NCI-H2081 treated with DMSO at 0.1 percent for 48 hours (cell line): ENCODE measurements around the gene GCDH.
"Not testable (repeated sequence)": the region's sequence is repeated elsewhere in the genome, so short reads cannot be mapped to it uniquely, and the experiment has no call there.

Experiments
- DNase-seq: peaks from one replicate; lab custom pipeline; 2025; lab: John Stamatoyannopoulos, UW

The GCDH gene

DNA sequence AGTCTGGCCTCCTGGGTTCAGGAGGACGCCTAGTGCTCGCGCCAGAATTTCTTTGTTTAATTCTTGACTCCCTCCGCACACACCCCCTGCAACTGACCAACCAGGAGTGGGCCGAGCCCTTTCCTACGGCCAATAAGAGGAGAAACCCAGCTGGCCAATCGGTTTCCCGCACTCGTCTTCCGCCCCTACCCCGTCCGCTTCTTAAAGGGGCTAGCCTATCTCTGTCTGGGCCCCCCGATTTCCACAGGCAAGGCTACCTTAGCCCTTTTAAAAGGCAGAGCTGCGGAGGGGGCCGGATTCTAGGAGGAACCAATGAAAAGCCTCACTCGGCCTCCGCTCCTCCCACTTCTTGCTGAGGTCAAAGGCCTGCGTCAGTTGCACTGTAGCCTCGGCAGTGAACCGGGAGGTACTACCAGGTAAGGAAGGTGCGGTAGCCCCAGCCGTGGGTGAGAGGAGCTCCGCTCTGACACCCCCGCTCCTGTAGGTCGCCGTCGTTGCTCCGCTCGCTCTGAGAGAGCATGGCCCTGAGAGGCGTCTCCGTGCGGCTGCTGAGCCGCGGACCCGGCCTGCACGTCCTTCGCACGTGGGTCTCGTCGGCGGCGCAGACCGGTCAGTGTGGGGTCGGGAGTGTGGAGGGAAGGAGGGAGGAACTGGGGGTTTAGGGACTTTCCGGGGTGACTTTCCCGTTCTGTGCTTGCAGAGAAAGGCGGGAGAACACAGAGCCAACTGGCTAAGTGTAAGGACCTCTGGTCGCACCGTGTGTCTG lies at the start of gene GCDH:
GCDH (plus strand) TSS at position 374 of the 766 bp plus-strand sequence; CDS start at position 519, 145 bp downstream.
- DNase-seq = peak; percentile 97

DNA sequence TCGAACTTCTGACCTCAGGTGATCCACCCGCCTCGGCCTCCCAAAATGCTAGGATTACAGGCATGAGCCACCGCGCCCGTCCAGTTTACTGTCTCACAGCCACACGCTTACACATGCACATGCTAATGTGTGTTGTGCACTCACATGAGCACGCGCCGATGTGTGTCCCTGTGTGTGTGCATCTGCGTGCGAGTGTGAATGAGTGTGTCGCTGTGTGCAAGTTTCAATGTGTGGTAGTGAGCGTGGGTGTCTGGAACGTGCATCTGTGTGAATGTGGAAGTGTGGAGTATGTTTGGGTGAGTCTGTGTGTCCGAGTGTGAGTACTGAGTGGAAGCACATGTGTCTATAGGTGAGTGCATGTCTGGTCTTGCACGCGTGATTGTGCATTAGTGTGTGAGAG lies 48.4 kb upstream of the GCDH start:
- DNase-seq = no peak

DNA sequence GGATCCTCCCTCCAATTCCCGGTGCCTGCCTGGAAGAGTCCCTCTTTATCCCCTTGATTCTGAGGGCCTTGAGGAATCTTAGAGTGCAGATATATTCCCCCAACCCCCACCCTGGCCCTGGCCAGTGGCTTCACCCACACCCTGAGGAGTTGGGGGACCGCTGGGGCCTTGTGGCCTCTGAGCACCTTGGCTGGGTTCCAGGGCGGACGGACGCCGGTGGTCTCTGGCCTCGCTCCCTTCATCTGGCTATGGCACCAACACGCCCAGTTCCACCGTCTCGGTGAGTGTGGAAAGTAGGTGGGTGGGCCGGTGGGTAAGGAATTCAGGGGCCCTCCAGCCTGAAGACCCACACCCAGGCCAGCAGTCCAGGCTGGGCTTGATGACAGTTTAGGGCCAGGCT lies 47.6 kb upstream of the GCDH start:
- no peak for DNase-seq

DNA sequence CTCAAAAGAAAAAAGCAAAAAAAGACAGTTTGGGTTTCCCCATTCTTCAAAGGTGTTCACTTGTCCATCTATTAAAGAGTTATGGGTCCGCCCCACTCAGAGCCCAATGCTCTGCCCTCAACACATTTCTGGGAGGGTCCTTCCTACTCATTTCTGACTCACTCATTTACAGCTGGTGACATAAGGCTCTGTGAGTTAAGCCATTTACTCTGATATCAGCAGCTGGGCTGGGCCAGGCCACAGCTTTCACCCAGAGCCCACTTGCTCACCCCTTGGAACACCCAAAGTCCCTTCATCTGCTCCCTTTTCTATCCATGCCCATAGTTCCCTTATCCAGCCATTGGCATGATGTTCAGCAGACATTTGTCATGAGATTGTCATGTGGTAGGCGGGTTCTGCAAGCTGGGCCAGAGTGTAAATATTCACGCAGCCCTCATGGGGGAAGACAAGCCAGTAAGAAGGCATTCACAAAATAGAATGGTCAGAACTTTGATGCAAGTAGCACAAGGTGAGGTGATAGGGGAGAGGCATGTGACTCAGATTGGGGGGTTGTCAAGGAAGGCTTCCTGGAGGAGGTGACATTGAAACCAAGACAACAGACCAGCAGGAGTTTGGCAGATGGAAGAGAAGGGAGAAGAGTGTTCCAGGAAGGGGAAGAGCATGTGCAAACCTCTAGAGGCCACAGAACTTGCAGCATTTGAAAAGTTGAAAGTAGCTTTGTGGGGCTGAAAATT lies 46.8 kb upstream of the GCDH start:
- DNase-seq = no peak

DNA sequence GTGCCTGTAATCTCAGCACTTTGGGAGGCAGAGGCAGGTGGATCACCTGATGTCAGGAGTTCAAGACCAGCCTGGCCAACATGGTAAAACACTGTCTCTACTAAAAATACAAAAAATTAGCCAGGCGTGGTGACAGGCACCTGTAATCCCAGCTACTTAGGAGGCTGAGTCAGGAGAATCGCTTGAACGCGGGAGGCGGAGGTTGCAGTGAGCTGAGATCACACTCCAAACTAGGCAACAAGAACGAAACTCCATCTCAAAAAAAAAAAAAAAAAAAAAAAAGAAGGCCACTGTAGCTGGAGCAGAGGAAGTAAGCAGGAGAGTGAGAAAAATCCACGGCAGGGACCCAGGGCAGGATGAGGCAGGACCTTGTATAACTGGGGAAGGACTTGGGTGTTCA lies 44.3 kb upstream of the GCDH start:
- not testable (repeated sequence) for DNase-seq

DNA sequence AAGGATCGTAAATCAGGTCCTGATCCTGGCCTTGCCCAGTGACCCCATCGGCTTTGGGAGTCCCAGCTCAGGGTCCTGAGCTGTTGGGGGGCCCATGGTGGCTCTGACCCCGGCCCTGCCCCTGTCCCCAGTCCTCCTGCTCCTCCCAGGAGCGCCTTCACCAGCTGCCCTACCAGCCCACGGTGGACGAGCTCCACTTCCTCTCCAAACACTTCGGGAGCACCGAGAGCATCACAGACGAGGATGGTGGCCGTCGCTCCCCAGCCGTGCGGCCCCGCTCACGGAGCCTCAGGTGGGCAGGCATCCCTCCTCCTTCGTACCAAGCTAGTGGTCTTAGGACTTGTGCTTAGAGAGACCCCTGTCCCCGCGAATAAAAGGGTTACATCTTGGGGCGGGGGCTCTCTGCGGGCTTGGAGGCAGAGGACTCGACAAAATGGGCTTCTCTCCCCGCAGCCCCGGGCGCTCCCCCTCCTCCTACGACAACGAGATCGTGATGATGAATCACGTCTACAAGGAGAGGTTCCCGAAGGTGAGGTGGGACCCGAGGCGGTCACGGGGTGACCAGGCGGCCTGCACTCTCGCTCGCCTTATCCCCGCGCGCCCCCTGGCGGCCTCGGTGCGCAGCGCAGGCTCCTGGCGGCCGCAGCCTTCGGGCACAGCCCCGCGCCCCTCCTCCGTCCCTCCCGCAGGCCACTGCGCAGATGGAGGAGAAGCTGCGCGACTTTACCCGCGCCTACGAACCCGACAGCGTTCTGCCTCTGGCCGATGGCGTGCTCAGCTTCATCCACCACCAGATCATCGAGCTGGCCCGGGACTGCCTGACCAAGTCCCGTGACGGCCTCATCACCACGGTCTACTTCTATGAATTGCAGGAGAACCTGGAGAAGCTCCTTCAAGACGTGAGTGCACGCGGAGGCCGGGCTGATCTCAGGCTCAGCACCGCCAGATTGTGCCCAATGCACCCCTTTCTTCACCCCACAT lies 43.5 kb upstream of the GCDH start:
- no peak for DNase-seq

DNA sequence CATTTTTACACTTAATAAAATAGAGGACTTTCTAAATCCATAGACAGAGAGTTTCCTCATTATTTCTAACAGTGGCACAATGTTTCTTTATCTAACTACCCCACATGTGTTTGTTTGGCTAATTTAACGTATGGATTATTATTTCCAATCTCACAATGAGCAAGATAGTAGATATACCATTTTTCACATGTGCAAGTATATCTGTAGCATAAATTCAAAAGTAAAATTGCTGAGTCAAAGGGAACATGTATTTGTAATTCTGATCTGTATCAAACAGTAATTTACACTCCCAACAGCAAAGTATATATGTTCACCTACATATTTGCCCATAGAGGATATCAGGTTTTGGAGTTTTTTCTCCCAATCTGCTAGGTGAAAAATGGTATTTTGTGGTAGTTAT lies 34.3 kb upstream of the GCDH start:
- DNase-seq = no peak

DNA sequence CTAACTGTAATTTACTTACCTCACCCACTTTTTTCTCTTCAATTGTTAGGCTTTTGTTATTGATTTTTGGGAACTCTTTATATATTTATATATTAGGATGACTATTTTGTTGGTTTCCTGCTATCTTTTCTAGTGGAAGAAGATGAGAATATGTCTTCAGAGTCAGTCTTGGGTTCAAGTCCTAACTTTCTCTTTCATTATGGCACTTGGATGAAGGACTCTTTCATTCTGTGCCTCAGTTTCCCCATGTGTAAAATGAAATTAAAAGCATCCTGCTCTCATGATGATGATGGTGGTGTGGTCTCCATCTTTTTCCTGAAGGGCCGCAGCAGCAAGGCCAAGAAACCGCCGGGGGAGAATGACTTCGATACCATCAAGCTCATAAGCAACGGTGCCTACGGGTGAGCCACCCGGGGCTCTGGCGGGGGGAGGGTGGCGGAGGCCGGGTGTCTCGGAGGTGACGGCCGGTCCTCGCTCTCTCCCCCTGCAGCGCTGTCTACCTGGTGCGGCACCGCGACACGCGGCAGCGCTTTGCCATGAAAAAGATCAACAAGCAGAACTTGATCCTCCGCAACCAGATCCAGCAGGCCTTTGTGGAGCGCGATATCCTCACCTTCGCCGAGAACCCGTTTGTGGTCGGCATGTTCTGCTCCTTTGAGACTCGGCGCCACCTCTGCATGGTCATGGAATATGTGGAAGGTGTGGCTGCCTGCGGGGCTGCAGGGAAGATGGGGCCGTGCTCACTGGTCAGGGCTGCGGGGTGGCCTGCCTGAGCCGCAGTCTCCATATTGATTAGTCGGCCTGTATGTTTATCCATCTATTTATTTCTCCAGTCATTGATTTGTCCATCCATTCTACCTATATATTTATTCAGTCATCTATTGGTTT lies 32.7 kb upstream of the GCDH start:
- no peak for DNase-seq

DNA sequence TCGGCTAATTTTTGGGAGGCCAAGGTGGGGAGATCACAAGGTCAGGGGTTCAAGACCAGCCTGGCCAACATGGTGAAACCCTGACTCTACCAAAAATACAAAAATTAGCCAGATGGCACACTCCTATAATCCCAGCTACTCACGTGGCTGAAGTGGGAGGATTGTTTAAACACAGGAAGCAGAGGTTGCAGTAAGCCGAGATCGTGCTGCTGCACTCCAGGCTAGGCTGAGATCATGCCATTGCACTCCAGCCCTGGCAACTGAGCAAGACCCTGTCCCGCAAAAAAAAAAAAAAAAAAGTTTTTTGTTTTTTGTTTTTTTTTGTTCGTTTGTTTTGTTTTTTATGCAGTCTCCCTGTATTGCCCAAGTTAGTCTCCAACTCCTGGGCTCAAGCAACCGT lies 31.4 kb upstream of the GCDH start:
- DNase-seq = no peak

DNA sequence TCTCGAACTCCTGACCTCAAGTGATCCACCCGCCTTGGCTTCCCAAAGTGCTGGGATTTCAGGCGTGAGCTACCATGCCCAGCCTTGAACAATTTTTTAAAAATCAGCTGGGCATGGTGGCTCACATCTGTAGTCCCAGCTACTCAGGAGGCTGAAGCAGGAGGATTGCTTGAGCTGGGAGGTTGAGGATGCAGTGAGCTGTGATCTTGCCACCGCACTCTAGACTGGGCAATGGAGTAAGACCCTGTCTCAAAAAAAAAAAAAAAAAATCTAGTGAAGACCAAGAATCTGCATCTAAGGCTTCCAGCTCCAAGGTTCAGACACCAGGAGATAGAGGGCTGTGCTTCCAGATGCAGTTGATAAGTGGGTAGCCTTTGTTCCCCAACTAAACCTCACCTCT lies 26.8 kb upstream of the GCDH start:
- DNase-seq = no peak

DNA sequence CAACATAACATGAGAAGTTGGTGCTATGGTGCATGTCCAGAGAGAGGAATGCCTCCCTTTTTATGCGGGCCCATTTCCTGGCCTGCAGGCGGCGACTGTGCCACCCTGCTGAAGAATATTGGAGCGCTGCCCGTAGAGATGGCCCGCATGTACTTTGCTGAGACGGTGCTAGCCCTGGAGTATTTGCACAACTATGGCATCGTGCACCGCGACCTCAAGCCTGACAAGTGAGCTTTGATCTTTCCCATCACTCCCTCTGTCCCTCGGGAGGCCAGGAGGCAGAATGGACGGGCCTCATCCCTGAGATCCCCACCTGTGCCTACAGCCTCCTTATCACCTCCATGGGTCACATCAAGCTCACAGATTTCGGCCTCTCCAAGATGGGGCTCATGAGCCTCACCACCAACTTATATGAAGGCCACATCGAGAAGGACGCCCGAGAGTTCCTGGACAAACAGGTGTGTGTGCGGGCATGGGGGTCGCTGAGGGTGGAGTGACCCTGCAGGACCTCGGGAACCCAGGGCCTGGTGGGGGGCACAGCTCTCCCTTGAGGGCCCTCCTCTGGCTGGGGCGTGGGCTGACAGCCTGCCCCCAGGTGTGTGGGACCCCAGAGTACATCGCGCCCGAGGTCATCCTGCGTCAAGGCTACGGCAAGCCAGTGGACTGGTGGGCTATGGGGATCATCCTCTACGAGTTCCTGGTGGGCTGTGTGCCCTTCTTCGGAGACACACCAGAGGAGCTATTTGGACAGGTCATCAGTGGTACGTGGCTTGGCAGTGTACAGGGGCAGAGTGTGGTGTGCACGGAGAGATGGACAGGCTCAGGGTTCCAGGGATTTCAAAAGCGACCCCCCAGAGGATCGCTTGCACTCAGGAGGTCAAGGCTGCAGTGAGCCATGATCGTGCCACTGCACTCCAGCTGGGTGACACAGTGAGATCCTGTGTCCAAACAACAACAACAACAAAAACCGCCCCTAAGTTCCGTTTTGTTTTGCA lies 25.9 kb upstream of the GCDH start:
- DNase-seq = no peak

DNA sequence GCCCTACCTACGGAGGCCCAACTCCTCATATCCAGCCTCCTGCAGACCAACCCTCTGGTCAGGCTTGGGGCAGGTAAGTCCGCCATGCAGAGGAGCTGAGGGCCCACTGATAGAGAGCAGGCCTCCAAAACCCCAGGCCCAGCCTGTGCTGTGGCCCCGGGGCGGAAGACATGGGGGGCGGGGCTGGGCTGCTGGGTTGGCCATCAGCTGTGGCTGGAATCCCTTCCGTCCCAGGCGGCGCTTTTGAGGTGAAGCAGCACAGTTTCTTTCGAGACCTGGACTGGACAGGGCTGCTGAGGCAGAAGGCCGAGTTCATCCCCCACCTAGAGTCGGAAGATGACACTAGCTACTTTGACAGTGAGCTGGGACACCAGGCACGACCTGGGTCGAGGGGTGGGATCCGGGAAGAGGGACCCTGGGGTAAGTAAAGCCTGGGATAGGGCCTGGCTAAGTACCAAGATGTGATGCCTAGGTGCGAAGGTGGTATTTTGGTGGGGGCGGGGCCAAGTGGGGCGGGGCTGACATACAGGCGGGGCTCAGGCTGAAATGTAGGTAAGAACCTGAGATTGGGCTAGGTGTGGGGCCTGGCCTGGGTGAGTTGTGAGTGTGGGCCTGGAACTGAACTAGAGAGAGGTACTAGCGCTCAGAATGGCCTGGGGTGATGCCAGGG lies 25.1 kb upstream of the GCDH start:
- DNase-seq = no peak

DNA sequence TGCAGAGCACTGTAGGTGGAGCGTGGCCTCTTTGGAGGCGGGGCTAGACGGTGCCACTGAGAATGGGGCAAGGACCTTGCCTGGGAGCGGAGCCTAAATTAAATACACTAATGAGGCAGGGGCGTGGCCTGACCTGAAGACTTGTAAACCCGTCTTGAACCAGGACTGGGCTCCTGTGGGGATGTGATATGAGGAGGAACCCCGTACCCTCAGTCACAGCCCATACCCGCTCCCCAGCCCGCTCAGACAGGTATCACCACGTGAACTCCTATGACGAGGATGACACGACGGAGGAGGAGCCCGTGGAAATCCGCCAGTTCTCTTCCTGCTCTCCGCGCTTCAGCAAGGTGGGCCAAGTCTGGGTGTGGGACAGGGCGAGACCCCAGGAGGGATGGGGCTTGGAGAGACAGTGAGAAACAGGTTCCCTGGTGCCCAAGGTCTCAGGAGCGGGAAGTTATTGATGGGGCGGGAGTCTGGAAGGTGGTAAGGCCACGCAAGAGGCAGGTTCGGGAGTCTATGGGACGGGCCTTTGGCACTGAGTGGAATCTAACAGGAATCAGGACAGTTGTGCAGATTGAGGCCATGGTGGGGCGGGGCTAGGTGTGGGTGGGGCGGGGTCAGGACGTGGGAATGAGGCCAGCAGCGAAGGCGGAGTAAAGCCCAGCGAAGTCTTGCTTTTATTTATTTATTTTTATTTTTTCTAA lies 24.4 kb upstream of the GCDH start:
- no peak for DNase-seq

DNA sequence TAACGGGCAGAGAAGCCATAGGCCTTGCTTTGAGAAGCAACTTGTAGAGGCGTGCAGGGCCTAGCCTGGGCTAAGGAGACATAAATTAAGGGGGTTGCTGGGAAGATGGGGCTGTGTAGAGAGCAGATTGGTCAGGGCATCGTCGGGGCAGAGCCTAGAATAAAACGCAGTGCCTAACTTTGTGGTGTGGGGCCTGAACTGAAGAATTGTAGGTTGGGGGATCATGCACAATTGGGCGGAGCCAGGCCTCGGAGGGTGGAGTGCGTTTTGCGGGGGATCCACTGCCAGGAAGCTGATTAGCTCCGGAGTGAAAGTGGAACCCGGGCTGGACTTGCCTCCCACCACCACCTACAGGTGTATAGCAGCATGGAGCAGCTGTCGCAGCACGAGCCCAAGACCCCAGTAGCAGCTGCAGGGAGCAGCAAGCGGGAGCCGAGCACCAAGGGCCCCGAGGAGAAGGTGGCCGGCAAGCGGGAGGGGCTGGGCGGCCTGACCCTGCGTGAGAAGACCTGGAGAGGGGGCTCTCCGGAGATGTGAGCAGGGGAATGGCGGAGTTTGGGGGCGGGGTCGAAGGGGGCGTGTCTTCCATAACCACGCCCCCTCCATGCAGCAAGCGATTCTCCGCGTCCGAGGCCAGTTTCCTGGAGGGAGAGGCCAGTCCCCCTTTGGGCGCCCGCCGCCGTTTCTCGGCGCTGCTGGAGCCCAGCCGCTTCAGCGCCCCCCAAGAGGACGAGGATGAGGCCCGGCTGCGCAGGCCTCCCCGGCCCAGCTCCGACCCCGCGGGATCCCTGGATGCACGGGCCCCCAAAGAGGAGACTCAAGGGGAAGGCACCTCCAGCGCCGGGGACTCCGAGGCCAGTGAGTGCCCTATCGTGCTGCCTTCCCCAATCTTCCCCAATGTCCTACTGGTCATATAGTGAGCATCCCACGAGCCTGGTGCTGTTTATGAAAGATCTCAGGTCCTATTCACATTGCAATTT lies 23.6 kb upstream of the GCDH start:
- DNase-seq = no peak

DNA sequence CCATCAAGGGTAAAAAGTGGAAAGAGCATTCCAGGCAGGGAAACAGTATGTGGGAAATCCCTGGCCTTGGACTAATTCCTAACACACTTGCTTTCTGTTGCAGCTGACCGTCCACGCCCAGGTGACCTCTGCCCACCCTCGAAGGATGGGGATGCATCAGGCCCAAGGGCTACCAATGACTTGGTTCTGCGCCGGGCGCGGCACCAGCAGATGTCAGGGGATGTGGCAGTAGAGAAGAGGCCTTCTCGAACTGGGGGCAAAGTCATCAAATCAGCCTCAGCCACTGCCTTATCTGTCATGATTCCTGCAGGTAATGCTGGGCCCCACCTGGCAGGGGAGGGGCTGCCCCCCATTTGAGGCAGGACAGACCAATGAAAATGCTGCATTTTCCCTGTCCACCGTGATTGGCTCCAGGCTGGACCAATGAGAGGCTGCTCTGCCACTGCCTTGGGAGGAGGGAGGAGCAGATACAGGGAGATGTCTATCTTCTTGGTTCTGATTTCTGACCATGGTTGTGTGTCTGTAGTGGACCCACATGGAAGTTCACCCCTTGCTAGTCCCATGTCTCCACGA lies 22.3 kb upstream of the GCDH start:
- no peak for DNase-seq

DNA sequence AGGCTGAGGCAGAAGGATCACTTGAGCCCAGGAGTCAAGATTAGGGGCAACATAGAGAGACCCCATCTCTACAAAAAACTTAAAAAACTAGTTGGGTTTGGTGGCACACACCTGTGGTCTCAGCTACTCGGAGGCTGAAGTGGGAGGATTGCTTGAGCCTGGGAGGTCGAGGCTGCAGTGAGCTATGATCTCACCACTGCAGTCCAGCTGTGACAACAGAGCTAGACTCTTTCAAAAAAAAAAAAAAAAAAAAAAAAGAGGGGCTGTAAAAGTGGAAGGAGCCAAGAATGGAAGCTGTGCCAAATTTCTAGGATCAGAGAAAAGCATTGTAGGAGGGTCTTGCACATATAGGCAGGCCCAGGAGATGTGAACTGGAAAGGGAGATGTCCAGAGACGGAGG lies 19.3 kb upstream of the GCDH start:
- DNase-seq = no peak

DNA sequence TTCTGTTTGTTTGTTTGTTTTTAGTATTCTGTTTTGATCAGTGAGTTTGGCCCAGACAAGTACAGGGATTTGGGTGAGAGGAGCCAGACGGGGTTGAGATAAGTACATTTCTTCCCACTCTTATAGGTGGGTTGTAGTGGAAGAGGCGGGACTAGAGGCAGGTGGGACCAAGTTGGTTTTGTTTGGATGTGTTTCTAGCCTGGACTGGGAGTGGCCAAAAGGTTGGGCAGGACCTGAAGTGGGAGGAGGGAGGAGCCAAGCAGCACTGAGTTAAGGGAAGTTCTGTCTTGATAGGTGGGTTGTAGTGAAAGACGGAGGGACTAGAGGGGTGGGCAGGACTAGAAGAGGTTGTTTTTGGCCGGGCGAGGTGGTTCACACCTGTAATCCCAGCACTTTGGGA lies 18.7 kb upstream of the GCDH start:
- no peak for DNase-seq
